Cardiac fibroblast (primary cell): ENCODE measurements around the gene COL8A1.

Source experiments
- DNase-seq, 2 donors: peaks; one replicate each; pipeline versions ENCODE4 v3.0.0 to v3.0.0-alpha.2; 2010; ENCODE audit warnings: low read depth in 2 of 2
- H3K4me3 ChIP-seq, 2 donors: replicated peaks in 1 of 2; 1 replicate in 1 of 2; 2 replicates in 1 of 2; pipeline ENCODE4 v1.5.1; 2011; ENCODE audit warnings: low read depth in 2 of 2, low read length in 2 of 2, mild to moderate bottlenecking in 2 of 2, moderate library complexity in 1 of 2
- CTCF ChIP-seq: IDR thresholded peaks from one replicate; pipeline ENCODE4 v1.5.1; 2011; ENCODE audit warnings: low read depth, mild to moderate bottlenecking, low read length, inconsistent platforms

The COL8A1 gene

DNA sequence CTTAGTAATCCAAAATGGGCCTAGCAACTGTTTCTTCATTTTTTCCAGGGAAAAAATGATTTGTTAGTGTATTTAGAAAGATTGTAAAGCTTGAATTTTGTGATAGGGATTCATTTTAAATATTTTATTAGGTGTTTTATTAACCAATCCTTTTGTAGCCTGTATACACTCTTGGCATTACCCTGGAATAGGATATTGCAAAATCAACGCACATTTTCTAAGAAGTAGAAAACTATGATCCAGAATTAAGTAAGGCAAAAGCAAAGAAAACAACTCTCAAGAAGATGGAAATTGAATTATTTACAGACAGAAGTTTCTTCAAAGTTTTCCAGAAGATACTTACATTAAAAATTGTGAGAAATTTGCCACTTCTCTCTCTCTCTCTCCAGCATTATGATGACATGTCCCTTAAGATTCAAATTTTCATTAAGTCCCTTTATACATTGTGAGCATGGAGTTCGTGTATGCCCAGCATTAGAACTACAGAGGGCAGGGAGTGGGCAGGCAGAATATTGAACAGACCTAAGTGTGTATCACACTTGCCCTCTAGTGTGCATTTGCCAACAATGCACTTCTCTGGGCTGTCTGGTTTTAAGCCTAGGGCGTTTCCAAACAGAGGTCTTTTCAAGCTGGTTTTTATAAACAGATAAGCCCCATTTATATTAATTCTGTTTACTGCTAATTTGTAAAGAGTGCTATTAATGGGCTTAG, 150.8 kb downstream of the COL8A1 start:
- peak; percentile 70 for TF ChIP-seq CTCF
- no peak overlapping the region for H3K4me3 ChIP-seq
- DNase-seq = peak; percentile 75 to 86

DNA sequence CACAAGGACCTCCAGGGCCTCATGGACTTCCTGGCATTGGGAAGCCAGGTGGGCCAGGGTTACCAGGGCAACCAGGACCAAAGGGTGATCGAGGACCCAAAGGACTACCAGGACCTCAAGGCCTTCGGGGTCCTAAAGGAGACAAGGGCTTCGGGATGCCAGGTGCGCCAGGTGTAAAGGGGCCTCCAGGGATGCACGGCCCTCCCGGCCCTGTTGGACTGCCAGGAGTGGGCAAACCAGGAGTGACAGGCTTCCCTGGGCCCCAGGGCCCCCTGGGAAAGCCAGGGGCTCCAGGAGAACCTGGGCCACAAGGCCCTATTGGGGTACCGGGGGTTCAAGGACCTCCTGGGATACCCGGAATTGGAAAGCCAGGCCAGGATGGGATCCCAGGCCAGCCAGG, 156.1 kb downstream of the COL8A1 start:
- DNase-seq = no peak
- no peak overlapping the region for H3K4me3 ChIP-seq
- TF ChIP-seq CTCF = no peak

GRCh38 chr3:99795573-99795972, 157.2 kb downstream of the COL8A1 start:
- no peak for TF ChIP-seq CTCF
- no peak overlapping the region for H3K4me3 ChIP-seq
- no peak for DNase-seq

DNA sequence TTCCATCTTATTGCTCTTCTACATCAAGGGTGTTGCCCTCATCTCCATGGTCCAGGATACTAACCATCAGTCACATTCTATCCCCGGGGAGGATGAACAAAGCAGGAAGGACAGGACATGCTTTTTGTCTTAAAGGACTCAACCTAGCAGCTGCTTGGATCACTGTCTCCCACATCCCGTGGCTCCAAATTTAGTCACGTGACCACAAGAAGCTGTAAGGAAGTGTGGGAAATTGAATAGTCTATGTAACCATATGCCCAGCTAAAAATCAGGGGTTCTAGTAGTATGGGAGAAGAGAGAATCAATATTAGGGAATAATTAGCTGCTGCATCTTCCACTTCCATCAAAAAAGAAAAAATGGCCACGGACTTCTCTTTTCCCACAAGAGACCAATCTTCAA, 161.0 kb downstream of the COL8A1 start:
- H3K4me3 ChIP-seq = no peak overlapping the region
- no peak for TF ChIP-seq CTCF
- DNase-seq = no peak

DNA sequence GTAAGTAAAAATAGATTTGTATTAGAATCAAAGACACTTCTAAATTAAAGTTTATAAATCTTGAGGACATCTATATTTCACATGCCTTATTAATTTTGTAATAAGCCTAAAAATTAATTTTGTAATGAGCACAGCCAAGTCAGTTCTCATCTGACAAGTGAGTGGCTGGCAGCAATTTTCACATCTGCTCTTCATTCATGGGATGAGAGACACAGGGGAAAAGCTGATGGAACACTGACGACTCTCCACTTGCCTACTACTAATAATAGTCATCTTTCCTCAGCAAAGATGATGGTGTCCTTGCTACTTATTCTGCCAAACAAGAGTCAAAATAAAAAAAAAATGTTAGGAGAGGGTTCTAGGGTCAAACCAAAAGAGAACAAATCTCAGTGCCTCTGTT, 164.9 kb downstream of the COL8A1 start:
- H3K4me3 ChIP-seq = no peak overlapping the region
- no peak for TF ChIP-seq CTCF
- DNase-seq = no peak

DNA sequence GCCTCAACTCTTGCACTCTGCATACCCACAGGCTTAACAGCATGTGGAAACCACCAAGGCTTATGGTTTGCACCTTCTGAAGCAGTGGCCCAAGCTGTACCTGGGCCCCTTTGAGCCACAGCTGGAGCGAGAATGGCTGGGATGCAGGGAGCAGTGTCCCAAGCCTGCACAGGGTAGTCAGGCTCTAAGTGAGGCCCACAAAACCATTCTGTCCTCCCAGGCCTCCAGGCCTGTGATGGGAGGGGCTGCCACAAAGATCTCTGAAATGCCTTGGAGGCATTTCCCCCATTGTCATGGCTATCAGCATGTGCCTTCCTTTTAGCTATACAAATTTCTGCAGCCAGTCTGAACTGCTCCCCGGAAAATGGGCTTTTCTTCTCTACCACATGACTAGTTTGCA, 166.8 kb downstream of the COL8A1 start:
- no peak overlapping the region for H3K4me3 ChIP-seq
- TF ChIP-seq CTCF = no peak
- DNase-seq = no peak
